ENCODE measurements around the gene EFCAB8.

The EFCAB8 gene

GRCh38 chr20:32871627-32872160 is 13.0 kb downstream of the EFCAB8 start:
- no peak for TF ChIP-seq REST (IDR thresholded peaks at IDR 0.05; ENCODE audit: low read depth)

GRCh38 chr20:32872266-32872665 is 13.5 kb downstream of the EFCAB8 start:
- TF ChIP-seq REST (IDR thresholded peaks at IDR 0.05; ENCODE audit: low read depth) (no peak), TCF12 (IDR thresholded peaks at IDR 0.05; ENCODE audit: low read depth) (no peak), YY1 (IDR thresholded peaks at IDR 0.05; ENCODE audit: low read depth) (no peak), NFIC (IDR thresholded peaks at IDR 0.05) (no peak), ZBTB7A (IDR thresholded peaks at IDR 0.05; ENCODE audit: low read depth) (no peak)

- no peak for TF ChIP-seq TEAD4 (IDR thresholded peaks at IDR 0.05)
- TF ChIP-seq EGR1 (IDR thresholded peaks at IDR 0.05) = no peak
- no peak for TF ChIP-seq MAX (IDR thresholded peaks at IDR 0.05)
Measured at GRCh38 chr20:32875673-32876072, 16.9 kb downstream of the EFCAB8 start.

GRCh38 chr20:32877507-32877906 is 18.8 kb downstream of the EFCAB8 start:
- TF ChIP-seq FOXM1 (IDR thresholded peaks at IDR 0.05; ENCODE audit: borderline replicate concordance, low read depth) (peak; percentile 48; the same call in 1 of the 2 replicates), CREB1 (IDR thresholded peaks at IDR 0.05; ENCODE audit: low read depth) (no peak), MAX (IDR thresholded peaks at IDR 0.05) (peak; percentile 33; the same call in 1 of the 2 replicates), TCF12 (IDR thresholded peaks at IDR 0.05; ENCODE audit: low read depth) (peak; percentile 90), YY1 (IDR thresholded peaks at IDR 0.05; ENCODE audit: low read depth) (0 out of 2 replicates have a peak, but pooled peaks have one; percentile 57), TAF1 (IDR thresholded peaks at IDR 0.05; ENCODE audit: low read depth) (no peak), TEAD4 (IDR thresholded peaks at IDR 0.05) (peak; percentile 98), RAD21 (IDR thresholded peaks at IDR 0.05; ENCODE audit: low read depth) (peak; percentile 6; the same call in 1 of the 2 replicates), REST (IDR thresholded peaks at IDR 0.05; ENCODE audit: low read depth) (no peak), EP300 (IDR thresholded peaks at IDR 0.05; ENCODE audit: borderline replicate concordance) (peak; percentile 79), NFIC (IDR thresholded peaks at IDR 0.05) (peak; percentile 93), CEBPB (IDR thresholded peaks at IDR 0.05) (peak; percentile 25; the same call in 1 of the 2 replicates), EGR1 (IDR thresholded peaks at IDR 0.05) (no peak), USF1 (IDR thresholded peaks at IDR 0.05) (no peak), ZBTB7A (IDR thresholded peaks at IDR 0.05; ENCODE audit: low read depth) (0 out of 2 replicates have a peak, but pooled peaks have one; percentile 32)

GRCh38 chr20:32878820-32879219 is 20.1 kb downstream of the EFCAB8 start:
- TF ChIP-seq YY1 (IDR thresholded peaks at IDR 0.05; ENCODE audit: low read depth) (no peak), USF1 (IDR thresholded peaks at IDR 0.05) (no peak), TEAD4 (IDR thresholded peaks at IDR 0.05) (no peak), CEBPB (IDR thresholded peaks at IDR 0.05) (no peak), CREB1 (IDR thresholded peaks at IDR 0.05; ENCODE audit: low read depth) (no peak), TCF12 (IDR thresholded peaks at IDR 0.05; ENCODE audit: low read depth) (no peak), ZBTB7A (IDR thresholded peaks at IDR 0.05; ENCODE audit: low read depth) (no peak), FOXM1 (IDR thresholded peaks at IDR 0.05; ENCODE audit: borderline replicate concordance, low read depth) (no peak), NFIC (IDR thresholded peaks at IDR 0.05) (no peak), EGR1 (IDR thresholded peaks at IDR 0.05) (no peak), REST (IDR thresholded peaks at IDR 0.05; ENCODE audit: low read depth) (no peak)

Measured in Ishikawa (cell line).